ENCODE results near the gene RELN. TPM values are rescaled to one million over a fixed set of nuclear protein-coding genes. Genes with fewer than 3 reads are reported as not detected.

Gene RELN
- total RNA-seq, 1 experiment from 2014 or later = 0.02 TPM

DNA sequence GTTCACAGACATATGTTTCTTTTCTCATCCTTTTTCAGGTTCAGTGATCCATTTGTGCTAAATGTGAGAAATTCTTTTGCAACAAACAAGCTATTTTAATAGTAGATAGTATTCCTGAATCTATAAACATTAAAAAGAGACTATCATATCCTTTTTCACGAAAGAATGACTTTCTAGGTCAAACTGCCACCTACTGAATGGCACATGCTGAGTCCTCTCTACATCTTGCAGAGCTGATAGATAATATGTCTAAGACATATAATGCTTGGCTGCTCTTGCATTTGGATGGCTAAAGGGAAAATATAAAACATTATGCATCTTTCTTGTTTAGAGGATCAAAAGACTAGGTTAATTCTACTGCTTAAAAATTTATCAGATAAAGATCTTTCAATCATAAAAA, 429.3 kb downstream of the RELN start:
- WGBS (ENCODE audit: extremely low coverage, insufficient read length, low lambda C conversion rate) = no CpG with 5 or more reads among the region's 1 CpG
- Mint-ChIP-seq H3K9me3 (no peaks in the 10 kb centered on the region), H3K36me3 (ENCODE audit: insufficient read depth in 1 of 3, low read depth in 3 of 3) (no peaks in the 10 kb centered on the region), H3K27ac (no peak overlapping the region), H3K4me3 (no peak overlapping the region), H3K4me1 (peaks cover 0 to 4% of the 10 kb centered on the region in 2 experiments; a peak in 1 of 4 replicates), H3K27me3 (ENCODE audit: low read depth) (no peaks in the 10 kb centered on the region; the same call in 1 of the 2 replicates)
- no peak overlapping the region for H2BK5ac ChIP-seq (ENCODE audit: insufficient read length, low read length)
- H3K18ac ChIP-seq (ENCODE audit: insufficient read length, low read depth, low read length) = no peak overlapping the region
- no peak overlapping the region for H2AK5ac ChIP-seq (ENCODE audit: insufficient read length, low read length)
- no peak overlapping the region for H2BK20ac ChIP-seq (ENCODE audit: low read depth, low read length, poor library complexity, severe bottlenecking)
- TF ChIP-seq, protein P1, sequence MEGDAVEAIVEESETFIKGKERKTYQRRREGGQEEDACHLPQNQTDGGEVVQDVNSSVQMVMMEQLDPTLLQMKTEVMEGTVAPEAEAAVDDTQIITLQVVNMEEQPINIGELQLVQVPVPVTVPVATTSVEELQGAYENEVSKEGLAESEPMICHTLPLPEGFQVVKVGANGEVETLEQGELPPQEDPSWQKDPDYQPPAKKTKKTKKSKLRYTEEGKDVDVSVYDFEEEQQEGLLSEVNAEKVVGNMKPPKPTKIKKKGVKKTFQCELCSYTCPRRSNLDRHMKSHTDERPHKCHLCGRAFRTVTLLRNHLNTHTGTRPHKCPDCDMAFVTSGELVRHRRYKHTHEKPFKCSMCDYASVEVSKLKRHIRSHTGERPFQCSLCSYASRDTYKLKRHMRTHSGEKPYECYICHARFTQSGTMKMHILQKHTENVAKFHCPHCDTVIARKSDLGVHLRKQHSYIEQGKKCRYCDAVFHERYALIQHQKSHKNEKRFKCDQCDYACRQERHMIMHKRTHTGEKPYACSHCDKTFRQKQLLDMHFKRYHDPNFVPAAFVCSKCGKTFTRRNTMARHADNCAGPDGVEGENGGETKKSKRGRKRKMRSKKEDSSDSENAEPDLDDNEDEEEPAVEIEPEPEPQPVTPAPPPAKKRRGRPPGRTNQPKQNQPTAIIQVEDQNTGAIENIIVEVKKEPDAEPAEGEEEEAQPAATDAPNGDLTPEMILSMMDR (conservative IDR thresholded peaks at IDR 0.05) = no peak
- no peak overlapping the region for H4K5ac ChIP-seq (ENCODE audit: insufficient read length, low read depth, low read length)
- no peak for DNase-seq
- no peak overlapping the region for H3K4ac ChIP-seq (ENCODE audit: low read depth, low read length)
- no peak overlapping the region for H3K9ac ChIP-seq (ENCODE audit: extremely low read depth, insufficient read length, low read length)
- no peaks in the 10 kb centered on the region for H4K20me1 ChIP-seq (ENCODE audit: control insufficient read depth, insufficient read depth, insufficient read length)
- no peak overlapping the region for H3K4me2 ChIP-seq (ENCODE audit: insufficient read depth, insufficient read length, low read length)
- no peak overlapping the region for H2BK15ac ChIP-seq (ENCODE audit: low read depth, low read length)
- H4K91ac ChIP-seq (ENCODE audit: insufficient read length, low read depth, low read length) = no peak overlapping the region
- no peak overlapping the region for H4K8ac ChIP-seq (replicated peaks; ENCODE audit: insufficient read length, low read depth, low read length)
- H2AFZ ChIP-seq (ENCODE audit: low read length) = no peak overlapping the region
- H2BK12ac ChIP-seq (ENCODE audit: insufficient read length, low read depth, low read length) = no peak overlapping the region
- no peaks in the 10 kb centered on the region for H3K4me1 ChIP-seq (ENCODE audit: insufficient read depth, low read length)
- no peak overlapping the region for H3K27ac ChIP-seq (ENCODE audit: insufficient read length, low read depth, low read length)
- no peak overlapping the region for H3K14ac ChIP-seq (ENCODE audit: insufficient read depth, low read length)
- no peaks in the 10 kb centered on the region for H3K9me3 ChIP-seq (ENCODE audit: control insufficient read depth, low read depth, low read length)
- no peaks in the 10 kb centered on the region for H3K27me3 ChIP-seq (ENCODE audit: insufficient read depth, low read length)
- no peak overlapping the region for H2BK120ac ChIP-seq (ENCODE audit: low read depth, low read length, poor library complexity, severe bottlenecking)
- H3K79me1 ChIP-seq (ENCODE audit: insufficient read depth, low read depth, low read length, poor library complexity, severe bottlenecking) = no peaks in the 10 kb centered on the region
- H3K23me2 ChIP-seq (ENCODE audit: insufficient read length, low read depth, low read length, poor library complexity, severe bottlenecking) = no peaks in the 10 kb centered on the region
- H3K79me2 ChIP-seq (ENCODE audit: insufficient read depth, low read length) = no peaks in the 10 kb centered on the region
- no peak overlapping the region for H3K56ac ChIP-seq (ENCODE audit: insufficient read length, low read depth, low read length)
- no peak overlapping the region for H3K23ac ChIP-seq (ENCODE audit: insufficient read length, low read depth, low read length)
- no peak overlapping the region for H3T11ph ChIP-seq (ENCODE audit: low read length)

Data from H9 (cell line).